Measurements from ENCODE around the gene CENPO. TPM values are rescaled to one million over a fixed set of nuclear protein-coding genes. Genes with fewer than 3 reads are reported as not detected.

The CENPO gene
- total RNA-seq, 2 experiments from 2014 or later: 3.4 to 3.5 TPM

GRCh38 chr2:24840164-24840869 is 47.1 kb downstream of the CENPO start:
- Mint-ChIP-seq H3K27me3 (no peaks in the 10 kb centered on the region), H3K27ac (no peak overlapping the region), H3K4me3 (no peak overlapping the region), H3K36me3 (ENCODE audit: low read depth) (peaks cover 13% of the 10 kb centered on the region), H3K9me3 (no peaks in the 10 kb centered on the region), H3K4me1 (ENCODE audit: low read depth) (no peaks in the 10 kb centered on the region)
- no peaks in the 10 kb centered on the region for H3K4me1 ChIP-seq (ENCODE audit: insufficient read depth, low read length)
- H3K27ac ChIP-seq (ENCODE audit: low read depth in 1 of 2, low read length in 2 of 2): no peak overlapping the region
- TF ChIP-seq CTCF (IDR thresholded peaks at IDR 0.05): no peak
- ChIA-PET CTCF (no interaction called here), POLR2A (no interaction called here)
- no peaks in the 10 kb centered on the region for H3K9me3 ChIP-seq (ENCODE audit: control insufficient read depth in 1 of 2, insufficient read depth in 1 of 2, low read length in 2 of 2)
- DNase-seq: no peak
- H3K4me3 ChIP-seq (ENCODE audit: low read length): no peak overlapping the region
- no peaks in the 10 kb centered on the region for H3K27me3 ChIP-seq (ENCODE audit: control insufficient read depth in 1 of 2, insufficient read depth in 2 of 2, low read length in 2 of 2)
- no peak for ATAC-seq (ENCODE audit: poor library complexity)
- intact Hi-C loops (cut with DNase I, micrococcal nuclease): no loop called here
- H3K36me3 ChIP-seq (ENCODE audit: insufficient read depth, low read length): peaks cover 30% of the 10 kb centered on the region

GRCh38 chr2:24840962-24841945 is 48.0 kb downstream of the CENPO start:
- Mint-ChIP-seq H3K36me3 (ENCODE audit: low read depth) (peaks cover 11% of the 10 kb centered on the region), H3K4me1 (ENCODE audit: low read depth) (no peaks in the 10 kb centered on the region), H3K27me3 (no peaks in the 10 kb centered on the region), H3K9me3 (no peaks in the 10 kb centered on the region), H3K27ac (no peak overlapping the region), H3K4me3 (no peak overlapping the region)
- Histone ChIP-seq H3K36me3 (ENCODE audit: insufficient read depth, low read length) (peaks cover 29% of the 10 kb centered on the region), H3K9me3 (ENCODE audit: control insufficient read depth in 1 of 2, insufficient read depth in 1 of 2, low read length in 2 of 2) (no peaks in the 10 kb centered on the region), H3K4me3 (ENCODE audit: low read length) (no peak overlapping the region), H3K4me1 (ENCODE audit: insufficient read depth, low read length) (no peaks in the 10 kb centered on the region), H3K27me3 (ENCODE audit: control insufficient read depth in 1 of 2, insufficient read depth in 2 of 2, low read length in 2 of 2) (no peaks in the 10 kb centered on the region), H3K27ac (ENCODE audit: low read depth in 1 of 2, low read length in 2 of 2) (no peak overlapping the region)
- TF ChIP-seq CTCF (IDR thresholded peaks at IDR 0.05): no peak
- ATAC-seq (ENCODE audit: poor library complexity) (no peak), DNase-seq (no peak)
- ChIA-PET CTCF (no interaction called here), POLR2A (no interaction called here)
- intact Hi-C loops (cut with DNase I, micrococcal nuclease): no loop called here

GRCh38 chr2:24842081-24843050 is 49.1 kb downstream of the CENPO start:
- Histone ChIP-seq H3K4me3 (ENCODE audit: low read length) (no peak overlapping the region), H3K27ac (ENCODE audit: low read depth in 1 of 2, low read length in 2 of 2) (no peak overlapping the region), H3K9me3 (ENCODE audit: control insufficient read depth in 1 of 2, insufficient read depth in 1 of 2, low read length in 2 of 2) (peaks cover 0 to 2% of the 10 kb centered on the region in 2 experiments), H3K36me3 (ENCODE audit: insufficient read depth, low read length) (peaks cover 18% of the 10 kb centered on the region), H3K27me3 (ENCODE audit: control insufficient read depth in 1 of 2, insufficient read depth in 2 of 2, low read length in 2 of 2) (no peaks in the 10 kb centered on the region), H3K4me1 (ENCODE audit: insufficient read depth, low read length) (no peaks in the 10 kb centered on the region)
- no peak for TF ChIP-seq CTCF (IDR thresholded peaks at IDR 0.05)
- H3K36me3 Mint-ChIP-seq (ENCODE audit: low read depth): peaks cover 5% of the 10 kb centered on the region
- no peak for ATAC-seq (ENCODE audit: poor library complexity)
- H3K27me3 Mint-ChIP-seq: no peaks in the 10 kb centered on the region
- H3K27ac Mint-ChIP-seq: no peak overlapping the region
- H3K9me3 Mint-ChIP-seq: no peaks in the 10 kb centered on the region
- no peak for DNase-seq
- H3K4me1 Mint-ChIP-seq (ENCODE audit: low read depth): no peaks in the 10 kb centered on the region
- intact Hi-C loops (cut with DNase I, micrococcal nuclease): no loop called here
- ChIA-PET POLR2A (no interaction called here), CTCF (no interaction called here)
- H3K4me3 Mint-ChIP-seq: no peak overlapping the region

All from CD4-positive, alpha-beta T cell (primary cell).